Measurements from ENCODE around the gene RMC1.

DNA sequence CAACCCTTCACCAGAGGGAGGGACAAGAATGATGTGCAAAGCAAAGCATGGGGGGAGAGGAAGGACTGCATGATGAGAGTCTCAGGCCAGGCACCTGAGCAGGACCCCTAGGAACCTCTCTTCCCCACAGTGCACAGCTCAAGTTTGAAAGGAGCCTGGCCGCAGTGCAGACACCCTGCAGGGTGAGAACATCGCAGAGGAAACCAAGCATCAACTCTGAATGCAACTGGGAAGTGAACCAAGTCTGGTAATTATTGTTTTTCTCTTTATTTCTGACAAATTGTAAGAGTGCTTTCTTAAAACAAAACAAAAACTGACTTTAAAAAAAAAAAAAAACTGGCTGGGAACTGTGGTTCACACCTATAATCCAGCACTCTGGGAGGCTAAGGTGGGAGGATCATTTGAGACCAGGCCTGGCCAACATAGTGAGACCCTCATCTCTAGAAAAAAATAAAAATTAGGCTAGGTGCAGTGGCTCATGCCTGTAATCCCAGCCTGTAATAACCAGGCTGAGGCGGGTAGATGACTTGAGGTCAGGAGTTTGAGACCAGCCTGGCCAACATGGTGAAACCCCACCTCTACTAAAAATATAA lies 67.7 kb downstream of the RMC1 start:
- TF ChIP-seq POLR2A (IDR thresholded peaks at IDR 0.05; ENCODE audit: low read depth, low read length) = no peak
- no peak for TF ChIP-seq POLR2AphosphoS5 (IDR thresholded peaks at IDR 0.05; ENCODE audit: low read depth, low read length)
- TF ChIP-seq PAX5 (IDR thresholded peaks at IDR 0.05; ENCODE audit: insufficient read depth, low read length, severe bottlenecking) = no peak

All from GM12891 (cell line).